Left lung (tissue), 10 donors: ENCODE measurements around the gene TSPAN17. TPM values are rescaled to one million over a fixed set of nuclear protein-coding genes. Genes with fewer than 3 reads are reported as not detected.
A peak's percentile ranks its signal among the peaks of the same experiment; 100 is the strongest.

ENCODE experiments used
- ATAC-seq: fragments of 200-7000 bp; cut with Tn5 transposase; one replicate; pipeline ENCODE4 v1.9.1; 2020; ENCODE audit warnings: moderate library complexity
- DNase-seq, 4 donors: peaks; one replicate each; pipeline ENCODE4 v3.0.0-alpha.2; 2013 to 2020
- H3K27ac ChIP-seq, 2 donors: fragments of 200-600 bp; sonication (generic) in 1 of 2; one replicate each; pipeline versions ENCODE4 v1.5.0 to v1.8.0; 2020 to 2021
- H3K27me3 ChIP-seq, 2 donors: fragments of 200-600 bp; sonication (generic) in 1 of 2; one replicate each; pipeline versions ENCODE4 v1.5.0 to v1.8.0; 2020 to 2021
- H3K36me3 ChIP-seq, 2 donors: fragments of 200-600 bp; sonication (generic) in 1 of 2; one replicate each; pipeline versions ENCODE4 v1.5.0 to v1.8.0; 2020 to 2021
- H3K4me1 ChIP-seq, 2 donors: fragments of 200-600 bp; one replicate each; pipeline ENCODE4 v1.8.0; 2021
- H3K4me3 ChIP-seq, 2 donors: fragments of 200-600 bp; sonication (generic) in 1 of 2; one replicate each; pipeline versions ENCODE4 v1.5.0 to v1.8.0; 2020 to 2021; ENCODE audit warnings: mild to moderate bottlenecking in 1 of 2
- H3K9me3 ChIP-seq, 2 donors: fragments of 200-600 bp; sonication (generic) in 1 of 2; one replicate each; pipeline versions ENCODE4 v1.5.0 to v1.8.0; 2020 to 2021
- intact Hi-C, 2 donors: fragments of 100-400 bp; cut with DNase I; formaldehyde crosslinking; loops; one replicate each; pipeline versions ENCODE4 v1.11.2 to v1.14.2; 2022
- polyA plus RNA-seq, 6 donors: library from polyadenylated mRNA; unstranded; fragments of 120-200 nt; gene quantifications; one replicate each; pipeline ENCODE4 v1.2.1, GENCODE V29; 2013; ENCODE audit not compliant: insufficient read length in 6 of 6
- total RNA-seq, 2 donors: library from RNA; stranded (reverse); fragmentation: NEBNext Ultra II Directional; extraction: Animal tissue kit (Norgen Biotek cat#: 25700); gene quantifications; one replicate each; pipeline ENCODE4 v1.2.1, GENCODE V29; 2021
- TF ChIP-seq, protein P1 (sequence below), 2 donors: fragments of 200-600 bp; sonication (generic) in 1 of 2; IDR thresholded peaks; one replicate each; pipeline versions ENCODE4 v1.5.0 to v1.8.0; 2021; ENCODE audit warnings: antibody characterized with exemption in 2 of 2
- donor health status: DM: no; HTN: yes; CAD: no.
- donor health status: DM: no; HTN: no; CAD: no.

The TSPAN17 gene
- total and polyA plus RNA-seq, 8 donors: 26.0 to 48.3 (median 35.0) TPM

DNA sequence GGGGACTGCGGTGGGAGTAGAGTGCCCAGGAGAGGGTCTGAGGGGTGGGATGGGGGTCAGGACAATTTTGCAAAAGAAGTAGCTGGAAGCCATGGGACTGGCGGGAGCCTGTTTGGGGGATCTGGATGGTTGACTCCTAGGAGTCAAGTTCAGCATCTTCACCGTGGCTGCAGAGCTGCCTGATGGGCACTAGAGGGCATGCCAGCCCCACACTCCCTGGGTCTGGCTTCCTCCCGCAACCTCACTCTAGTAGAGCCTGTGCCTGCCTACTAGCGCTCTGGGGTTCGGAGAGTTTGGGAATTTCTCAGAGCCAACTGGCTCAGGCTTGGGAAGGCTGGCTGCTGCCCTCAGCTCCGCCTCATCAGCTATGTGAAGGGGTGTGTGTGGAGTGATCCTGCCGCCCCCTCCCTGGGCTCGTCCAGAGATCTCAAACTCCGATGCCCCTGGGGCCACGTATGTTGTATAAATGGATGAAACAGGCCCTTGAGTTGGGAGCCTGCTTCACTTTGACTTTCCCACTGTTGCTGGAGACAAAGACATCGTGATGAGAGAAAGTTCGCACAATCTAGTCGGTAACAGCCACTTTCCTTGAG, 10.8 kb downstream of the TSPAN17 start:
- H3K4me3 ChIP-seq: no peak overlapping the region
- DNase-seq: peak in 3 of 4 donors; percentile 64 to 83 (median 72)
- ATAC-seq: peak; percentile 86
- TF ChIP-seq, protein P1, sequence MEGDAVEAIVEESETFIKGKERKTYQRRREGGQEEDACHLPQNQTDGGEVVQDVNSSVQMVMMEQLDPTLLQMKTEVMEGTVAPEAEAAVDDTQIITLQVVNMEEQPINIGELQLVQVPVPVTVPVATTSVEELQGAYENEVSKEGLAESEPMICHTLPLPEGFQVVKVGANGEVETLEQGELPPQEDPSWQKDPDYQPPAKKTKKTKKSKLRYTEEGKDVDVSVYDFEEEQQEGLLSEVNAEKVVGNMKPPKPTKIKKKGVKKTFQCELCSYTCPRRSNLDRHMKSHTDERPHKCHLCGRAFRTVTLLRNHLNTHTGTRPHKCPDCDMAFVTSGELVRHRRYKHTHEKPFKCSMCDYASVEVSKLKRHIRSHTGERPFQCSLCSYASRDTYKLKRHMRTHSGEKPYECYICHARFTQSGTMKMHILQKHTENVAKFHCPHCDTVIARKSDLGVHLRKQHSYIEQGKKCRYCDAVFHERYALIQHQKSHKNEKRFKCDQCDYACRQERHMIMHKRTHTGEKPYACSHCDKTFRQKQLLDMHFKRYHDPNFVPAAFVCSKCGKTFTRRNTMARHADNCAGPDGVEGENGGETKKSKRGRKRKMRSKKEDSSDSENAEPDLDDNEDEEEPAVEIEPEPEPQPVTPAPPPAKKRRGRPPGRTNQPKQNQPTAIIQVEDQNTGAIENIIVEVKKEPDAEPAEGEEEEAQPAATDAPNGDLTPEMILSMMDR (IDR thresholded peaks at IDR 0.05): peak; percentile 82 to 83
- H3K9me3 ChIP-seq: no peaks in the 10 kb centered on the region
- H3K27ac ChIP-seq: peak overlapping the region in 1 of 2 donors; percentile 30
- peaks cover 0 to 36% of the 10 kb centered on the region in 2 donors for H3K36me3 ChIP-seq
- intact Hi-C loops: no loop called here
- H3K4me1 ChIP-seq: peaks cover 9 to 25% of the 10 kb centered on the region in 2 donors
- H3K27me3 ChIP-seq: peaks cover 0 to 22% of the 10 kb centered on the region in 2 donors

DNA sequence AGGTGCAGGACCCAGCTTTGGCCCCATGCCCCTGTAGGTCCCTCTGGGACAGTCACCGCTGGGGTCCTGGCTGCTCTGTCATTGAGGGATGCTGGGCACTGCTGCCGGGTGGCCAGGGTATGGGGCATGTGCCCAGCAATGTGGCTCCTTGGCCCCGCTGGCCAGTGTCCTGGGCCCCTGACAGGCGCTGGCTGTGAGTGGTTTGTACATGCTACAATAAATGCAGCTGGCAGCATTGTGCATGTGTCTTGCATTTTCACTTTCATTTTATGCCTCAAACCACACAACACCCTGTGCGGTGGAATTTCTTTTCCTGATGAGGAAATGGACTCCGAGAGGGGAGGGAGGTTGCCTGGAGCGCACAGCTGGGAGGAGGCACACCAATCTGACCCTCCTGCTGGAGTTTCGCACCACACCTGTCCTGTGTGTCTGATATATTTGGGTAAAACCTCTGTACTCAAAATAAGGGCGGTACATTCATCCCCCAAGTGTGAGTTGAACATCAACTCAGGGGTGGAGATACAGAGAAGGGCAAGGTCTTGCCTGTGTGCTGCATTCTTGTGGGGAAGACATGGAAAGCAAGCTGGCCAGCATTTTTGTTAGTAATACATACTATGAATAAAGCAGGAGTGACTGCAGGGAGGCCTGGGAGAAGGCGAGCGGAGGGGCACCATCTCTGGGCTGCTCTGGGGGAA, 11.7 kb downstream of the TSPAN17 start:
- Histone ChIP-seq H3K4me1 (peaks cover 9 to 25% of the 10 kb centered on the region in 2 donors), H3K4me3 (peak overlapping the region in 1 of 2 donors; percentile 7), H3K36me3 (peaks cover 0 to 27% of the 10 kb centered on the region in 2 donors), H3K9me3 (no peaks in the 10 kb centered on the region), H3K27me3 (peaks cover 0 to 30% of the 10 kb centered on the region in 2 donors), H3K27ac (peak overlapping the region in 1 of 2 donors; percentile 30)
- DNase-seq: peak in 1 of 4 donors; percentile 77
- TF ChIP-seq, protein P1 (IDR thresholded peaks at IDR 0.05): no peak
- intact Hi-C loops: no loop called here
- ATAC-seq: peak; percentile 49

DNA sequence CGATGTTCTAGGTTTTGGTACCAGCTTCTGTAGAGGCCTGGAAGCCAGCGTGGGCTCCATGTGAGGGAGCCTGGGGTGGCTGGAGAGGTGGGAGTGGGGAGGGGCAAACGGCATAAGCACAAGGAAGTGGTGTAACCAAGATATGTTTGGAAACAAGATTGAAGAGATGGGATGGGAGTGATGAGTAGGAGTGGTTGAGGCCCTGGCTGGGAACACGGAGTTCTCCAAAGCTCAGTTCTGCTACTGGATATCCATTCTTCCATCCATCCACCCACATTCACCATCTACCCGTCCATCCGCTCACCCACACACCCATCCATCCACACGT, 12.2 kb downstream of the TSPAN17 start:
- TF ChIP-seq, protein P1 (IDR thresholded peaks at IDR 0.05): no peak
- intact Hi-C loops: no loop called here
- H3K36me3 ChIP-seq: peaks cover 0 to 23% of the 10 kb centered on the region in 2 donors
- H3K4me1 ChIP-seq: peaks cover 9 to 25% of the 10 kb centered on the region in 2 donors
- ATAC-seq (no peak), DNase-seq (peak in 1 of 4 donors; percentile 25)
- no peaks in the 10 kb centered on the region for H3K9me3 ChIP-seq
- H3K27me3 ChIP-seq: peaks cover 4 to 36% of the 10 kb centered on the region in 2 donors
- H3K27ac ChIP-seq: no peak overlapping the region
- H3K4me3 ChIP-seq: no peak overlapping the region

DNA sequence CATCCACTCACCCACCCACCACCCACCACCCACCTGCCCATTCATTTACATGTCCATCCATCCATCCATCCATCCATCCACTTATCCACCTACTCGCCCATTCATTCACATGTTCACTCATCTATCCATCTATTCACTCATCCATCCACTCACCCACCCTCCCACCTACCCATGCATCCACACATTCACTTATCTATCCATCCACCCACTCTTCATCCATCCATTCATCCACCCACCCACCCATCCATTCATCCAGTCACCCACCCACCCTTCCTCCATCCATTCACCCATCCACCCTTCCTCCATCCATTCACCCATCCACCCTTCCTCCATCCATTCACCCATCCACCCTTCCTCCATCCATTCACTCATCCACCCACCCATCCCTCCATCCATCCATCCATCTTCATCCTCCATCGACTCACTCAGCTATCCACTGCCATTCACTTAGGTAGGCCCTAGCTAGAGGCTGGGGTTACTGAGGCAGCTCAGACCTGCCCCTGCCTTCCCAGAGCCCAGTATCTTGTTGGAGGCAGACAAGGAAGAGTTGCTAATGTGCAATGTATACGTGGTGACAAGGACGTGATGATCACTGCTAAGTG, 12.7 kb downstream of the TSPAN17 start:
- Histone ChIP-seq H3K36me3 (peaks cover 0 to 18% of the 10 kb centered on the region in 2 donors), H3K4me1 (peaks cover 9 to 25% of the 10 kb centered on the region in 2 donors), H3K27me3 (peaks cover 5 to 40% of the 10 kb centered on the region in 2 donors), H3K27ac (no peak overlapping the region), H3K4me3 (no peak overlapping the region), H3K9me3 (no peaks in the 10 kb centered on the region)
- intact Hi-C loops: no loop called here
- TF ChIP-seq, protein P1 (IDR thresholded peaks at IDR 0.05): no peak
- ATAC-seq: no peak
- no peak for DNase-seq

DNA sequence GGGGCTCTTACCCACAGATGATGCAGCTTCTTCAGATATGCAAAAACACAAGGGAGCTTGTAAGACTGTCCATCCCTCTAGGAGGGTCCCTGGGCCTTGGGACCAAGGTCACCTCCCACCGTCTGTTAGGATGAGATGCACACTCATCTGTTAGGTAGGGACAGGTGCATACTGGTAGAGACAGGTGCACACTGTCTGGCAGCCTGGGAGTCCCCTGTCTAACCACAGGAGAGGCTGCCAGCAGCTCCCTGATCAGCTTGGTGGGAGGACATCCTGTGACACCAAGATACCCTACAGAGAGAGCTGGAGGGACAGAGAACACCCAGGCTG, 13.2 kb downstream of the TSPAN17 start:
- Histone ChIP-seq H3K9me3 (no peaks in the 10 kb centered on the region), H3K4me3 (no peak overlapping the region), H3K4me1 (peaks cover 9 to 25% of the 10 kb centered on the region in 2 donors), H3K27me3 (peaks cover 5 to 46% of the 10 kb centered on the region in 2 donors), H3K27ac (no peak overlapping the region), H3K36me3 (peaks cover 0 to 13% of the 10 kb centered on the region in 2 donors)
- TF ChIP-seq, protein P1 (IDR thresholded peaks at IDR 0.05): no peak
- intact Hi-C loops: no loop called here
- DNase-seq: no peak
- ATAC-seq: no peak
